HepG2 (cell line): ENCODE results near the gene LRTM2. TPM values are rescaled to one million over a fixed set of nuclear protein-coding genes. Genes with fewer than 3 reads are reported as not detected.

Experiments used
- CREBL2 ChIP-seq: sonication (generic); formaldehyde crosslinking; IDR thresholded peaks from 2 replicates; pipeline ENCODE4 v1.8.1; 2023; ENCODE audit warnings: missing genetic modification reagents, mild to moderate bottlenecking, borderline replicate concordance
- HES4 ChIP-seq: sonication (generic); formaldehyde crosslinking; IDR thresholded peaks from 2 replicates; pipeline ENCODE4 v1.9.0; 2021; ENCODE audit warnings: mild to moderate bottlenecking, missing genetic modification reagents, borderline replicate concordance
- HHEX ChIP-seq: IDR thresholded peaks from 2 replicates; pipeline ENCODE4 v1.6.1; 2016; ENCODE audit warnings: control low read depth
- HOXA9 ChIP-seq: sonication (generic); formaldehyde crosslinking; IDR thresholded peaks from 2 replicates; pipeline ENCODE4 v1.8.1; 2022; ENCODE audit warnings: missing genetic modification reagents, mild to moderate bottlenecking, moderate library complexity, borderline replicate concordance
- IRX3 ChIP-seq: sonication (generic); formaldehyde crosslinking; IDR thresholded peaks from 2 replicates; pipeline ENCODE4 v1.8.1; 2023; ENCODE audit warnings: mild to moderate bottlenecking, low read depth, missing genetic modification reagents, borderline replicate concordance
- KDM3A ChIP-seq: IDR thresholded peaks from 2 replicates; pipeline ENCODE4 v1.6.1; 2018; ENCODE audit warnings: low read depth, missing compliant biosample characterization
- KLF6 ChIP-seq: IDR thresholded peaks from 2 replicates; pipeline ENCODE4 v1.8.0; 2016; ENCODE audit warnings: missing biosample characterization, missing genetic modification reagents
- SMYD3 ChIP-seq: sonication (generic); formaldehyde crosslinking; IDR thresholded peaks from 2 replicates; pipeline ENCODE4 v1.8.1; 2023; ENCODE audit warnings: mild to moderate bottlenecking, missing genetic modification reagents
- TAF1 ChIP-seq: sonication (generic); formaldehyde crosslinking; IDR thresholded peaks from 2 replicates; pipeline ENCODE4 v1.4.0; 2020; ENCODE audit warnings: missing genetic modification reagents
- TMF1 ChIP-seq: sonication (generic); formaldehyde crosslinking; IDR thresholded peaks from 2 replicates; pipeline ENCODE4 v1.8.1; 2022; ENCODE audit warnings: low read depth, missing genetic modification reagents
- TOPORS ChIP-seq: sonication (generic); formaldehyde crosslinking; IDR thresholded peaks from 2 replicates; pipeline ENCODE4 v1.8.0; 2023; ENCODE audit warnings: mild to moderate bottlenecking, missing genetic modification reagents
- ZBTB49 ChIP-seq: sonication (generic); formaldehyde crosslinking; IDR thresholded peaks from 2 replicates; pipeline ENCODE4 v1.4.0; 2020; ENCODE audit warnings: missing genetic modification reagents, borderline replicate concordance
- ZFYVE20 ChIP-seq: sonication (generic); formaldehyde crosslinking; IDR thresholded peaks from 2 replicates; pipeline ENCODE4 v1.8.0; 2023; ENCODE audit warnings: low read depth, mild to moderate bottlenecking, moderate library complexity, missing genetic modification reagents, borderline replicate concordance
- ZNF256 ChIP-seq: sonication (generic); formaldehyde crosslinking; conservative IDR thresholded peaks from 2 replicates; pipeline ENCODE4 v1.4.0; 2020; ENCODE audit warnings: missing genetic modification reagents
- ZNF557 ChIP-seq: sonication (generic); formaldehyde crosslinking; IDR thresholded peaks from 2 replicates; pipeline ENCODE4 v1.4.0; 2020; ENCODE audit warnings: missing genetic modification reagents
- ZNF660 ChIP-seq: sonication (generic); formaldehyde crosslinking; IDR thresholded peaks from 2 replicates; pipeline ENCODE4 v1.5.1; 2020; ENCODE audit warnings: mild to moderate bottlenecking, low read depth, missing genetic modification reagents, borderline replicate concordance
- ZNF703 ChIP-seq: sonication (generic); formaldehyde crosslinking; IDR thresholded peaks from 2 replicates; pipeline ENCODE4 v1.5.1; 2020; ENCODE audit warnings: missing genetic modification reagents, mild to moderate bottlenecking, moderate library complexity, borderline replicate concordance
- ZNF773 ChIP-seq: sonication (generic); formaldehyde crosslinking; IDR thresholded peaks from 2 replicates; pipeline ENCODE4 v1.4.0; 2020; ENCODE audit warnings: missing genetic modification reagents, borderline replicate concordance
- ZNF777 ChIP-seq: sonication (generic); formaldehyde crosslinking; IDR thresholded peaks from 2 replicates; pipeline ENCODE4 v1.4.0; 2020; ENCODE audit warnings: missing genetic modification reagents
- ZNF879 ChIP-seq: sonication (generic); formaldehyde crosslinking; IDR thresholded peaks from 2 replicates; pipeline ENCODE4 v1.8.1; 2023; ENCODE audit warnings: missing genetic modification reagents
- polyA plus RNA-seq, 8 experiments: library from polyadenylated mRNA; depleted of rRNA in 3 of 8; stranded (reverse) in 7 of 8; unstranded in 1 of 8; fragments of >200 nt; fragmentation: Illumina TruSeq in 4 of 8; extraction: Trizol in 4 of 8; gene quantifications; 2 replicates each; pipeline versions ENCODE4 v1.2.1 to v1.2.3, GENCODE V29; 2011 to 2016; ENCODE audit warnings: low read depth in 4 of 8, missing spikeins in 1 of 8, mixed read lengths in 1 of 8; ENCODE audit not compliant: insufficient read depth in 1 of 8
- total RNA-seq, 5 experiments: library from RNA; depleted of rRNA; stranded (reverse); fragments of >200 nt; fragmentation: Illumina TruSeq; extraction: Trizol; gene quantifications; 2 replicates each; pipeline ENCODE4 v1.2.3, GENCODE V29; 2016; ENCODE audit warnings: low read depth in 1 of 5
- TF ChIP-seq, protein P1 (sequence below): IDR thresholded peaks from 2 replicates; pipeline ENCODE4 v1.6.1; 2016; ENCODE audit warnings: missing compliant biosample characterization, missing genetic modification reagents, borderline replicate concordance
- TF ChIP-seq, protein P2 (sequence below): sonication (generic); formaldehyde crosslinking; IDR thresholded peaks from 2 replicates; pipeline ENCODE4 v1.4.0; 2020; ENCODE audit warnings: mild to moderate bottlenecking, missing genetic modification reagents
- TF ChIP-seq, protein P3 (sequence below): sonication (generic); formaldehyde crosslinking; IDR thresholded peaks from 2 replicates; pipeline ENCODE4 v1.5.0; 2020; ENCODE audit warnings: missing genetic modification reagents, mild to moderate bottlenecking, borderline replicate concordance

Gene LRTM2
- total and polyA plus RNA-seq, 2 of the 13 experiments (the other 11 are each of a cell fraction or from before 2014, with no cell fraction given), result 0.09 TPM; not detected in 1

DNA sequence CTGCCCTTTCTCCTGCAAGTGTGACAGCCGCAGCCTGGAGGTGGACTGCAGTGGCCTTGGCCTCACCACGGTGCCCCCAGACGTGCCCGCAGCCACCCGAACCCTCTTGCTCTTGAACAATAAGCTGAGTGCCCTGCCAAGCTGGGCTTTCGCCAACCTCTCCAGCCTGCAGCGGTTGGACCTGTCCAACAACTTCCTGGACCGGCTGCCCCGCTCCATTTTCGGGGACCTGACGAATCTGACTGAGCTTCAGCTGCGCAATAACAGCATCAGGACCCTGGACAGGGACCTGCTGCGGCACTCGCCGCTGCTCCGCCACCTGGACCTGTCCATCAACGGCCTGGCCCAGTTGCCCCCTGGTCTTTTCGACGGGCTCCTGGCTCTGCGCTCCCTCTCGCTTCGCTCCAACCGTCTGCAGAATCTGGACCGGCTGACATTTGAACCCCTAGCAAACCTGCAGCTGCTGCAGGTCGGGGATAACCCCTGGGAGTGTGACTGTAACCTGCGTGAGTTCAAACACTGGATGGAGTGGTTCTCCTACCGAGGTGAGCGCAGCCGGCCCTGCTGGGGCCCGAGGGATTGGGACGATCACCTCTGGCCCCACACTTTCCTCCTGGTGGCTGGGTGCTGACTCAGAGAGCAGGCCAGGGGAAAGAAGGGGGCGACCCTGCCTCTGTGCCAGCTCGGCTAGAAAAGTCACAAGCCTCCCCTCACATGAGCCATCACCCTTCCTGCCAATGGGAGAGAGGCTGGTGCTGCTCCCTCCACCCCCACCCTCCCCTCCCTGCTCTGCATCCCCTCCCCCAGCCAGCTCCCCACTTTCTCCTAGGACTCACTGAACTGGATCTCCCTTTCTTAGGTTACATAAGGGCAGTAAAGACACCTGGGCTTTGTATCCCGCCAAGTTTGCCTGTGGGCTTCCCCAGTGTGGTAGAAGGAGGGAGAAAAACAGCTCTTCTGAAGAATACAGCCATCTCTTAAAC lies 10.9 kb downstream of the LRTM2 start (continued):
- peak; percentile 58; the same call in 1 of the 2 replicates for TF ChIP-seq ZNF777
- TF ChIP-seq SMYD3 (CRISPR knock-in tag), result no peak
- peak; percentile 94 for TF ChIP-seq KLF6 (CRISPR knock-in tag)
- peak; percentile 64; the same call in 1 of the 2 replicates for TF ChIP-seq KDM3A (CRISPR knock-in tag)
- TF ChIP-seq CREBL2 (CRISPR knock-in tag), result no peak
- TF ChIP-seq, protein P1, sequence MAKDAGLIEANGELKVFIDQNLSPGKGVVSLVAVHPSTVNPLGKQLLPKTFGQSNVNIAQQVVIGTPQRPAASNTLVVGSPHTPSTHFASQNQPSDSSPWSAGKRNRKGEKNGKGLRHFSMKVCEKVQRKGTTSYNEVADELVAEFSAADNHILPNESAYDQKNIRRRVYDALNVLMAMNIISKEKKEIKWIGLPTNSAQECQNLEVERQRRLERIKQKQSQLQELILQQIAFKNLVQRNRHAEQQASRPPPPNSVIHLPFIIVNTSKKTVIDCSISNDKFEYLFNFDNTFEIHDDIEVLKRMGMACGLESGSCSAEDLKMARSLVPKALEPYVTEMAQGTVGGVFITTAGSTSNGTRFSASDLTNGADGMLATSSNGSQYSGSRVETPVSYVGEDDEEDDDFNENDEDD (CRISPR knock-in tag), result no peak
- TF ChIP-seq ZNF557 (CRISPR knock-in tag), result peak; percentile 86
- TF ChIP-seq HES4 (CRISPR knock-in tag), result peak; percentile 88
- TF ChIP-seq ZNF256 (CRISPR knock-in tag), result 0 out of 2 replicates have a peak, but pooled peaks have one; percentile 37
- TF ChIP-seq, protein P2, sequence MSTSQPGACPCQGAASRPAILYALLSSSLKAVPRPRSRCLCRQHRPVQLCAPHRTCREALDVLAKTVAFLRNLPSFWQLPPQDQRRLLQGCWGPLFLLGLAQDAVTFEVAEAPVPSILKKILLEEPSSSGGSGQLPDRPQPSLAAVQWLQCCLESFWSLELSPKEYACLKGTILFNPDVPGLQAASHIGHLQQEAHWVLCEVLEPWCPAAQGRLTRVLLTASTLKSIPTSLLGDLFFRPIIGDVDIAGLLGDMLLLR (CRISPR knock-in tag), result peak; percentile 66; the same call in 1 of the 2 replicates
- TF ChIP-seq ZBTB49 (CRISPR knock-in tag), result 0 out of 2 replicates have a peak, but pooled peaks have one; percentile 54
- no peak for TF ChIP-seq HHEX (CRISPR knock-in tag)
- TF ChIP-seq, protein P3, sequence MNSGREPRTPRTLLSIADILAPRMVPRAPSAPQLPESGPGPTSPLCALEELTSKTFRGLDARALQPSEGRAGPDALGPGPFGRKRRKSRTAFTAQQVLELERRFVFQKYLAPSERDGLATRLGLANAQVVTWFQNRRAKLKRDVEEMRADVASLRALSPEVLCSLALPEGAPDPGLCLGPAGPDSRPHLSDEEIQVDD, result peak; percentile 78; the same call in 1 of the 2 replicates
- no peak for TF ChIP-seq TOPORS
- TF ChIP-seq ZNF660 (CRISPR knock-in tag), result no peak
- 0 out of 2 replicates have a peak, but pooled peaks have one; percentile 32 for TF ChIP-seq ZNF879 (CRISPR knock-in tag)
- TF ChIP-seq ZFYVE20 (CRISPR knock-in tag), result peak; percentile 69; the same call in 1 of the 2 replicates
- peak; percentile 56; the same call in 1 of the 2 replicates for TF ChIP-seq IRX3 (CRISPR knock-in tag)
- TF ChIP-seq ZNF773 (CRISPR knock-in tag), result peak; percentile 94; the same call in 1 of the 2 replicates
- TF ChIP-seq HOXA9 (CRISPR knock-in tag), result no peak; the same call in 1 of the 2 replicates
- TF ChIP-seq TMF1 (CRISPR knock-in tag), result no peak
- TF ChIP-seq TAF1, result peak; percentile 35; the same call in 1 of the 2 replicates
- TF ChIP-seq ZNF703 (CRISPR knock-in tag), result no peak
